ENCODE data around the gene KCNF1.
"Not testable (repeated sequence)": the region's sequence is repeated elsewhere in the genome, so short reads cannot be mapped to it uniquely, and the experiment has no call there.

The KCNF1 gene

DNA sequence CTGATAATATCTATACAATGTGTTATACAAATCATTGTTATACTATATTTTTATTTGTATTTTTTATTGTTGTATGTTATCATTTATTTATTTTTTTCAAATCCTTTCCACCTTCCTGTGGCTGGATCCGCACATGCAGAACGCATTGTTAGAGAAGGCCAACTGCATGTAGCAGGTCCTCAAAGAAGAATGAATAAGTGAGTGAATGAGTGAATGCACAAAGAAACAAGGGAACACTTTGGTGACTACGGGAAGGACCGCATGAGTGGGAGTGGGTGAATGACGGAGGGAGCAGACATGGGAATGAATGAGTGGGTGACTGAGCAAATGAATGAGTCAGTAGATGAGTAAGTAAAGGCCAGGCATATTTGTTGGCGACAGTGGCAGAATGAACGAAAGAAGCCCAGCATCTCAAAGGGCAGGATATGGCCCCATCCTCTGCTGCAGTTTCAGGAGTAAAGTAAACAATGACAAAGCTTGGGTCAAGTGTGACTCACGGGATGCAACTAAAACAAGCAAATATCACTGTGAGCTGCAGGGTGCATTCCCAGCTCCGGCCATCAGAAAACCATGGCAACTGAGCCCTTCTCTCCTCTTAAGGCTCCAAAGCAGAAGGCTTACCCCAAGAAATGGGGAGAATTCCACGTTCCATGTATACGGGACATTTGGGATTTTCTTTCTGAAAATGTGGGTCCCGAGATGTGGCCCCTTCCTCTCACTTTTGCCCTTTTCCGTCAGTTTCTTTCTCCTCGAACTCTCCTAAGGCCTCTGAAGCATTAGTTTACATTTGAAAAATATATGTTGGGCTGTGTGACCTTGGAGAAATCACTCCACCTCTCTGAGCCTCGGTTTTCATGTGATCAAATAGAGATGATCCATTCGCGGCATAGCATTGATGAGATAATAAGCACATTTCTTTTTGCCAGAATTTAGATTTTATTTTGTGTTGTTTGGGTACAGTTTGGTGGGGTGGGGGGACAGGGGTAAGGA is 24.5 kb downstream of the KCNF1 start:
- in situ Hi-C loops (cut with MboI; ENCODE audit: low sequenced_read_pairs): no loop called here

DNA sequence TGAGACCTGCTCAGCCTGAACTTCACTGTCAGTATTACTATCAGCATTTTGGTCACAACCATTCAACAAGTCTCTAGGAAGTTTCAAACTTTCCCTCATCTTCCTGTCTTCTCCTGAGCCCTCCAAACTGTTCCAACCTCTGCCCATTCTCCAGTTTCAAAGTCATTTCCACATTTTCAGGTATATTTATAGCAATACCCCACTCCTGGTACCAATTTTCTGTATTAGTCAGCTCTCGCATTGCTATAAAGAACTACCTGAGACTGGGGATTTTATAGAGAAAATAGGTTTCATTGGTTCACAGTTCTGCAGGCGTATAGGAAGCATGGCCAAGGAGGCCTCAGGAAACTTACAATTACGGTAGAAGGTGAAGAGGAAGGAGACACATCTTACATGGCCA is 27.3 kb downstream of the KCNF1 start:
- in situ Hi-C loops (cut with MboI; ENCODE audit: low sequenced_read_pairs): no loop called here

DNA sequence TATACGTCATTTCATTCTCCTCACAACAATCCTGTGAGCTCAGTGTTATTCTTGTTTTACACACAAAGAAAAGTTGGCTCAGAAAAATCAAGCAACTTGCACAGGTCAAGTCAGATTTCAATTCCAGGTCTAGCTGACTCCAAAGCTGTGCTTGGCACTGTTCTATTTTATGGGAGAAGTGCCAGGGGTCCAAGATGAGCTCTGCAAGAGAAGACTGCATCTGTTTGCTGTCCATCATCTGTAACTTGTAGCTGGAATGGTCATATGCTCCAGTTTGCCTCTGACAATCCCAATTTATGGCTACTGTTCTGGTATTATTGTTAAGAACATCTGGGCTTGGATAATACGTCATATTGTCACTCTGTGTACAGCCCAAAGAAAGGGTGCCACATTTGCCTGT is 28.9 kb downstream of the KCNF1 start:
- in situ Hi-C loops (cut with MboI; ENCODE audit: low sequenced_read_pairs): no loop called here

DNA sequence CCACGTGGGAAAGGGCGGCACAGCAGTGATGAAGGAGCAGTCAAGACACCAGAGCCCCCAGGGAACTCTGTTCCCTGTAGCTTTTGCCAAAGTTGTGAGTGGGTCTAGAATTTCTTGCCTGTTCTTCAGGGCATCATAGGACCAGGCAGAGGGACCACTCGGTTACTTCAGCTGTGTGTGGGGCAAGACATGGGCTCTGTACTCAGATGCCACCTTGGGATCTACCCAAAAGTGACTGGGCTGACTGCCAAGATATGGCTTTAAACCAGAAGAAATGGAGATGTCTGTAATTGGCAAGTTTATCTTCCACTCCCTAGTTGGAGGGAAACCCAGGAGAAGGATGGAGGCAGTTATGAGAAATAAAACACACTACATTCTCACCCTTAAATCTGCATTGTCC is 29.6 kb downstream of the KCNF1 start:
- in situ Hi-C loops (cut with MboI; ENCODE audit: low sequenced_read_pairs): no loop called here

DNA sequence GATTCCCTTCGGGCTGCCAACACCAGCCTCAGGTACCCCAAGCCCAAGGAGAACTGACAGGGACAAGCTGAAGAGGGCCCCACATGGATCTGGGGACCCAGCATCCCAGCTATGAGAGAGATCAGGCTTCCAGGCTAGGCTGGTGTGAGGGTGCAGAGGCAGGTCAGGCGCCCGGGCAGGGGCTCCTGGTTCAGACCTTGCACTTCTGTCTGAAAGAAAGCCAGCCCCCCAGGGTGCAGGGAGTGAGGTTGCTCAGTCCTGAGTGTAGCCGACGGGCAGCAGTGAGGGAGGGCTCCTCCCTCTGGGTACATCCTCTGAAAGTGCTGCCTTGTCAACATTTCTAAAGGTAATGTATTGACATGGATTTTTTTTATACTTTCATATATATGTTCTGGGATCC is 33.1 kb downstream of the KCNF1 start:
- in situ Hi-C loops (cut with MboI; ENCODE audit: low sequenced_read_pairs): no loop called here

DNA sequence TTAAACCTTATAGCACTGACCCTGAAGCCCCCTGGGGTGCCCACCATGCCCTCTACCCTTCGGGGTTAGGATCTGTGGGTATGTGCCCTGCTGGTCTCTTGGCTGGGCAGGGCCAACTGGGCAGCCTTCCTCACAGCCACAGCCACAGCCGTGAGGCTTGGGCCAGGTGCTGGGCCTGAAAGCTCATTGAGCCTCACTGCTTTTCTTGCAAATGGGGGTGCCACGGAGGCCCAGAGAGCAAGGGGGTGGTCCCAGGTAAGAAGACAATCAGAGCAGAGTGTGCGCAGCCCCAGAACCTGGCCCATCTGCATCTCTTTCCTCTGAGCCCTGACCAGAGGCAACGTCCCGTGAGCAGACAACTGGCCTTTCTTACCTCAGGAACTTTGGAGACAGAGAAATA is 34.7 kb downstream of the KCNF1 start:
- in situ Hi-C loops (cut with MboI; ENCODE audit: low sequenced_read_pairs): no loop called here

DNA sequence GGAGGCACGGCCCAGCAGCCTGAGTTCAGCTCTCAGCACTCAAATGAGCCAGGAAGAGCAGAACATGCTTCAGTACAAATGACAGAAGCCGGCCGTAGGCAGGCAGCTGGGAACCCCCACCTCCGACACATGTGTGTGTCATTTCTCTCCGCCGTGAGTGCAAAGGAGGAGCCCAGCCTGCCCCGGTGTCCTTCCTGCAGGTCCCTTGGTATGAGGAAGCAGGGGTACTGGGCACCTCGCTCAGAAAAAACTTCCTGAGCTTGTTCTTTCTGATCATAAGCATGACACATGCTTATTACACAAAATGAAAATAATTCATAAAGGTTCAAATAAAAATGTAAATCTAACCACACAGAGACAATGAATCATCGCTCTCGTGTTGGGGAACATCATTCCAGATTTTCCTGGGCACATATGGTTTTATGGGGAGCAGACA is 35.3 kb downstream of the KCNF1 start:
- in situ Hi-C loops (cut with MboI; ENCODE audit: low sequenced_read_pairs): no loop called here

DNA sequence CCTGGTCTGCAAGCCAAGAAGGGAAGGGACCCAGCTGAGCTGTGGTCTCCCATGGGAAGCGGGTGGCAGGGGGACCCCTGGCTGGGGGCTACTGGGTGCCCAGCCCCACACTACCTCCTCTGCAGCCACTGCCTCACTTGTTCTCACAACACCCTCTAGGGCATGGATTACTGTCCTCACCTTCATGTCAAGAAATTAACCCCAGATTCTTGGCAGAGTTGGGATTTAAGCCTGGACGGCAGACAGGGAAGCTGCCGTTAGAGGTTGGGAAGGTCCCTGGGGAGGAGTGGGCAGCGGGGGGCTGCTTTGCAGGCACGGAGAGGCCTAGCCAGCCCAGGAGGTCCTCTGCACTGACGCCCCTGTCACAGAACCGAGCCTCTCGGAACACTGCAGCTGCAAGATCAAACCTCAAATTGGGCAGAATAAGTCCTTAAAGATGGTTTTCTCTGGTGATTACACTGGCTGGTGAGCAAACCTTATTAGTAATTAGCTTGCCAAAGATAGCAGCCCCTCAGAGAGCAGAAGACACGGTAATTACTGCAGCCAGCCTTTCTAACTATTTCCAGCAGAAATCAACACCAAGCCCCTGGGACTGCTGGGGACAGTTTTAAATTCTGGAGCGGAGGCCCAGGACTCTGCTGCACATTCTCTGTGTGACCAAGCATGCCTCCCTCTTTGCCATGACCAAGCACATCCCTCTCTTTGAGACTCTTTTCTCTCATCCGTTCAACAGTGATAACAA is 35.9 kb downstream of the KCNF1 start:
- in situ Hi-C loops (cut with MboI; ENCODE audit: low sequenced_read_pairs): no loop called here

DNA sequence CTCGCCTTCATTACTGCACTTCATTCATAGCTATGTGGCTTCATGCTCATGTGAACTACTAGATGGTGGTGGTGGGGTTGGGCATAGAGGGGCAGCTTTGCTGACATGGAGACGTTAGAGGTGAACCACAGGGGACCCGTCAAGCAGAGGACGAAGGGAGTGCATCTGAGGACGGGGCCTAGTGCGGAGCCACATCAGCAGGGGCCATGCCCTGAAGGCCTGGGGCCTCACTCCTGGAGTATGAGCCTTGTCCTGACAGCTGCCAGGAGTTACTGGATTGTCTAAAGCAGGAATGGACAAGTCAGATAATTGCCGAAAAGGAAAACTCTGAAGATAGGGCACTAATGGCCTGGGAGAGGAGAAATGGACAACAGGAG is 36.4 kb downstream of the KCNF1 start:
- in situ Hi-C loops (cut with MboI; ENCODE audit: low sequenced_read_pairs): no loop called here

DNA sequence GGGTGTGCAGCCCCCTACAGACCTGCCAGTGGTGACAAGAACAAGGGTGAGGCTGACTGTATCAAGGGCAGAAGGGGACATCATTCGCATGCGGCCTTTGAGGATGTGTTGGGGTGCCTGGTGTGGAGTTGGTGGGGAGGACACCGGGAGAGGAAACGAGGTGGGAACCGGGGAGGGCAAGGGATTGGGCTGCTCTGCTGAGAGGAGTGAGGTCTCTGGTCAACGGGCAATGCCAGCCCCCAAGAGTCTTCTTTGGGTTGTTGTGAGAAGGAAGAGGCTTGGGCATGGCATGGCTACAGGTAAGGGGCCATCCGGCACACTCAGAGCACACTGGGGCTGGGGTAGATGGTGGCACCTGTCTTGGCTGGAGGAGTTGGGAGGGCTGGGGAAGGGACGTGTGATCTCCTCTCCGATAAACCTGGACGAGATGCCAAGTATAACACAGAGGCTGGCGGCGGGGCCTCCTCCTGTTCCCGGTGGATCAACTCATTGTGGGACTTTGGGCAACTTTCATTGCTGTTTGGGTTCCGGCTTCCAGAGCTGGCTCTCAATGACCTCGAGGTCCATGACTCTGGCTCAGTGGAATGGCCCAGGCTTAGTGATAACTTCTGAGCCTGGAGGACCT is 37.0 kb downstream of the KCNF1 start:
- in situ Hi-C loops (cut with MboI; ENCODE audit: low sequenced_read_pairs): no loop called here

DNA sequence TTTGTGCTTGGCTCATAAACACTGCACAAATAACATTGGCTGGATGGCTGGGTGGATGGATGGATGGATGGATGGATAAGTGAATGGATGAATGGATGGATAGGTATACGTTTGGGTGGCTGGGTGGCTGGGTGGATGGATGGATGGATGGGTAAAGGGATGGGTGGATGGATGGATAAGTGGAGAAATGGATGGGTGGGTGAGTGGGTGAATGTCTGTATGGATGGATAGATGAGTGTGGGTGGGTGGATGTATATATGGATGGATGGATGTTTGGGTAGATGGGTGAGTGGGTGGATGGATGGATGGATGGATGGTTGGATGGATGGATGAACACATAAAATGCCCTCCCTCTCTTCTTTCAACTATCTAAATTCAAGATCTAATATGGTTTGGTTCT is 38.1 kb downstream of the KCNF1 start:
- in situ Hi-C loops (cut with MboI; ENCODE audit: low sequenced_read_pairs): no loop called here

DNA sequence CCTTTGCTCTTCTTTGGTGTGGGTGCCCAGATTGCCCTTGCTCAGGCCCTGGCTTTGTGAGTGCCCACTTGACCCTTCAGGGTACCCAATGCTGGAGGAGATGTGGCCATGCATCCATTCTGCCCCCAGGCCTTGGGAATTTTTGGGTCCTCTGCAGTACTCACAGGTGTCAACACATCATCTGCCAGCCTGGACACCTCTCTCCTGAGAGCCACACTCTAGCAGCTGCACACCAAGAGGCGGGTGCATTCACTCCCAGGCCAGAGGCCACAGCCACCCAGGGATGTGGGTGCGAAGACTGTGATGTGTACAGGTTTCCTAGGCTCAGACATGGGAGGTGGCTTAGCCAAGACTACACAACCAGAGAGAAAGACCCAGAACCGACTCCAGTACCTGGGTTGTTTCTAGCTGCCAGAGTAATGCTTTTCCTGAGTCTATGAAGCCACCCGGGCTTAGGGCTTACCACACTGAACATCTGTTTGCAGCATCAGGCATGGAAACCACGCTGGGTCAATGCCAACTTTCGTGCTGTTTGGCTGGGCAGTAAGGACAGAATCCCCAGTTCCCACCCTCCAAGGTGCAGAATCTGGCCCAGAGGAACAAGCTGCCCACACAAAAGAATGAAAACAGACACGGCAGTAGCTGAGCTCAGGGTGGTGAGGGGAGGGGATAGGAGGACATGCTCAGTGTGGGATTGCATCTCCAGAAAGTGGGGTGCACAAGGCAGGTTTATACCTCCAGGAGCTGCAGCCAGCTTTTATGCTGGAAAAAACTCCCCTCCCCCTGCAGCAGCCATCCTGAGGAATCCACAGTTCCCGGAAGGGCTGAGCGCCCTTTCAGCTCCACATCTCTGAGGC is 40.1 kb downstream of the KCNF1 start:
- in situ Hi-C loops (cut with MboI; ENCODE audit: low sequenced_read_pairs): no loop called here

DNA sequence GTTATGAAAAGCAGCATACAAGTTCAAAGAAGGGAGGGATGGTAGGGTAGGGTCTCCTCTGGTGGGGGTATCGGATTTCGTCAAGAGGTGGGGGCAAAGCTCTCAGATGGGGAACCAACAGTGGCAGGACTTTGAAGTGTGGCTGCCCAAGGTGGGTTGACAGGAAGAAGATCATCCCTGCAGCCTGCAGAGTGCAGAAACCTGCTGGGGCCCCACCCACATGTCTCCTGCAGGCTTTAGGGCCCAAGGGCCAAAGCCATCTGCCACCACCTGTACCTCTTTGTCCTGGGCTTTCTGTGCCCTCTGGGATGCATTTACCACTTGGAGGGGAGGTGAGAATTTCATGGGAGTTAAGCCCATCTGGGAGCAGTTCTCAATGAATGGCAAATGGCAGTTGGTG is 42.7 kb downstream of the KCNF1 start:
- in situ Hi-C loops (cut with MboI; ENCODE audit: low sequenced_read_pairs): no loop called here

DNA sequence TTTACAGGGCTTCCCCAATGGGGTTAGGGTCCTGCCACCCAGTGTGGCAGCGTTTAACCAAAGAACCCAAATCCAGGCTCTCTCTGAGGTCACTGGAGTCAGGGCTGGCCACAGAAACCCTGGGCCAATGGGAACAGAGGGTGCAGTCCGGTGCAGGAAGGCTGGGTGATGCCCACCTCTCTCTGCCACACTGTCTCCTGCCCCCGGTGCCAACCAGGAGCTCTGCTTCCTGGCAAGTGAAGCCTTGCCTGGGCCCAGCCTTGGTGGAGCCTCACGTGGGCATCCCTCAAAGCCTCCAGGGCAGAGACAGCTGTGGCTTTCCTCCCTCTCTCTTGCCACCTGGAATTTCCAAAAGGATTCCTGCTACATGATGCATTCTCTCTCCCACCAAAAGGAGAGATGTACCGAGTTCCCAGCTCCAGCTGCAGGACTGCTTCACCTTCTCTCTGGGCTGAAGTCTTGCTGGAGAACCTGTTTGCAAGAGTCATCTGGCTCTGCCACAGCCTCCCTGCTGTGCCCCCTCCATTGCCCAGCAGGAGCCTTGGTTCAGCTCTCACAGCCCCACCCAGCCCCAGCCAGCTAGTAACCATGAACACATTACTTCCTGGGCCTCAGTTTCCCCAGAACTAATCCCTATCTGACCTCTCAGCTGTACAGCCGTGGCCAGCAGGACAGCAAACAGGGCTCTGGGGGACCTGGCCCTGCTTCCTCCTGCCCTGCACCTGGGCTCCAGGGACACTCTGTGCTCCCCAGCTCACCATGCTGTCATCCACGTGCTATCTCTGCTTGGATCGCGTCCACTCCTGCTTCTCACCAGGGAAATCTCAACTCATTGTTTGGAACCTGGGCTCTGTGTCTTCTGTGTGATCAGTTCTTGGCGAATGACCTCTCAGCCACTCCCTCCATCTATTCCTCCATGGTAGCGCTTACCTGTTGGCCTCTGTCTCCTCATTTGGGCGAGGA is 43.4 kb downstream of the KCNF1 start:
- in situ Hi-C loops (cut with MboI; ENCODE audit: low sequenced_read_pairs): no loop called here

DNA sequence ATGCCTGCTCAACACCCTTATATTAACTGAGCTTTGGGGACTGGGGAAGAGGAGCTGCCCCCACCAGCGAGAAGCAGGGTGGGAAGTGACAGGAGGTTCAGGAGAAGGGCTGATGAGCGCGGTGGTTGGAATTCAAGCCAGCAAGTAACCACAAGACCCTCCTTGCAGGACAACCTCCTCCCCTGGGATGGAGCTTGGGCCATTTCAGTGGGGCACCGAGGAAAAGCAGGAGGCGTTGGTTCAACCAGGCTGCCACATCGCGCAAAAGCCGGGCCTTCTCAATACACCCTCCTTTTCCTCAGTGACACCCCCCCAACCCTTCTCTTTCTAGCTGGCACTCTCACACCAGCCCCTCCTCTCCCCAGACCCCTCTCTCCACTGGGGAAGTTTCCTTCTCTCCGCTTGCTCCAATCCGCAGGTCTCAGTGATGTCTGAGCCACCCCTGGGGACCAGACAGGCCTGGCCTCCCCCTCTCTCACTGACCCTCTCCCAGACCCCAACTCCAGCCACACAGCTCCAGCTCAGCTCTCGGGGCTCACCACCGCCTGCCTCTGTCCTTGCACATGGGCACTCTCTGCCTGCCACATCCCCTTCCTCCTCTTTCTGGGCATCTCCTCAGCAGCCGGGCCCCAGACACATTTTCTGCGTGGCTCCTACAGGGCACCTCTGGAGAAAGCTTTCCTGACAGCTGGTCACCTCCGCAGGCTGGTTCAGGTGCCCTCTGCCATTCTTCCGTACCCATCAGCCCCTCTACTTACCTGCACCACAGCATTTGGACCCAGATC is 44.5 kb downstream of the KCNF1 start:
- in situ Hi-C loops (cut with MboI; ENCODE audit: low sequenced_read_pairs): no loop called here

DNA sequence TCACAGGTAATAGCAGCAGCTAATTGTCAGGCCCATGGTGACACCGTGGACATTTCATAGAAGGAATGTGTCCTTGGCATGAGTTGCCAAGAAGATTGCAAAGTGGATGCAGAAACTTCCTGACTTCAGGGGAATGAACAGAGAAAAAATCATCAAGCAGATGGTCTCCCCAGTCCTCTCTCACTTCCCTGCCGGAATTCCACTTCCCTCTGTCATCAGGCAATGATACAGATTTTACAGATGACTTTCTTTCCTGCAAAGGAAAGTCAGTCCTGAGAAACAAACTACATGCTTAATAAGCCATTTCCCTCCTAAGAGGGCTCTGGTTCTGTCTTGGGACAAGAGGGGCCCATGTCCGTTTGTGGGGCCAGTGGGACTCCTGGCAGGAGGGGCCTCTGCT is 45.7 kb downstream of the KCNF1 start:
- in situ Hi-C loops (cut with MboI; ENCODE audit: low sequenced_read_pairs): no loop called here

DNA sequence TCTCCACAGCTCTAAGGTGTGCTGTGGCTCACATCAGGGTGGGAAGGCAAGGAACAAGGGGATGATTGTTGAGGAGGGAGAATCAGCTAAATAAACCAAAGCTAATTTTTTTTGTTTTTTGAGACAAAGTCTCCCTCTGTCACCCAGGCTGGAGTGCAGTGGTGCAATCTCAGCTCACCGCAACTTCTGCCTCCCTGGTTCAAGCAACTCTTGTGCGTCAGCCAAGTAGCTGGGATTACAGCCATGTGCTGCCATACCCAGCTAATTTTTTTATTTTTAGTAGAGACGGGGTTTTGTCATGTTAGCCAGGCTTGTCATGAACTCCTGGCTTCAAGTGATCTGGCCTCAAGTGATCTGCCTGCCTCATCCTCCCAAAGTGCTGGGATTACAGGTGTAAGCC is 46.7 kb downstream of the KCNF1 start:
- in situ Hi-C loops (cut with MboI; ENCODE audit: low sequenced_read_pairs): not testable (repeated sequence)

DNA sequence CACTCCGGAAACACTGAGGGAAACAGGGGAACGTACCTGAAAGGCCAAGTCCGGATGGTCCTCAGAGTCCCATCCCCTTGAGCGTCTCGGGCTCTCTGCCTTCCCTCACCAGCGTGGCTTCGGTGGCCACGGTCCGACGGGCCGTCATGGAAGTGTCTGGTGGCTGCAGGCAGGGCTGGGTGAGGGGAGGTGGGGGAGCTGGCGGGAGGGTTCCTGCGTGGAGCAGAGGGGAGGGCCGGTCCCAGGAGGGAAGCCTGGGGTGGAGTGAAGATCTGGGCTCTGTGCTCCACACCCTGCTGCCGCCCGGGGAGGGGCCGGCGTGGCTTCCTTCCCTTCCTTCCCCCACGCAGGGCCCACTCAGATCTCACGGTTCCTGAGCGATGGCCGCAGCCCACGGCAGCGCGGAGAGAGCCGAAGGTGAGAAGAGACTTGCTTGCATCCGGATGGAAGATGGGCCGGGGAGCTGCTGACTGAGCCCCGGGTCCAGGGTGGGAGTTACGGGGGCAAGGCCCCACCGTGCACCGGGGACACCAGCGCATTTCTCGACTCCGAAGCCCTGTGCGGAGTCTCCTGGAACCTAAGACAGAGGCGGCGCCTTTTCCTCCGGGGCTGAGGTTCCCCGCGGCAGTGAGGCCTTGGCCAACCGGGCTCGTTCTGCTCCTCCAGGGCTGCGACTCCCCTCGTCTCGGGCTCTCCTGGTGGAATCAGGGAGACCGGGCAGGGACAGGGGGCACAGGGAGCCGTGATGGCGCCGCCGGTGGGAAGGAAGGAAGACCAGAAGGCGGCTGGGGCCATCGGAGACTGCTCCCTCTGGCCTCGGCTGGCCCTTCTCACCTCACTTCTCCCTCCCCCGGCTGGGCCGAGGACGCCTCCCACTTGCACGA is 49.1 kb downstream of the KCNF1 start:
- in situ Hi-C loops (cut with MboI; ENCODE audit: low sequenced_read_pairs): no loop called here
